OCI-LY1 (cell line): ENCODE results near the gene DDX46.

ENCODE experiments used
- H2AFZ ChIP-seq: fragments of 200-600 bp; sonication (generic), shearing (Covaris generic); 2 replicates; pipeline ENCODE4 v1.6.0; 2014; ENCODE audit warnings: antibody characterized with exemption, mild to moderate bottlenecking, low read length
- H3F3A ChIP-seq: fragments of 200-600 bp; sonication (generic), shearing (Covaris generic); 2 replicates; pipeline ENCODE4 v1.6.0; 2014; ENCODE audit warnings: mild to moderate bottlenecking, antibody characterized with exemption, low read length, moderate library complexity; ENCODE audit not compliant: insufficient read depth
- H3K27ac ChIP-seq: fragments of 200-600 bp; sonication (generic); 2 replicates; pipeline ENCODE4 v1.5.1; 2014; ENCODE audit warnings: low read length, mixed run types, mild to moderate bottlenecking, low read depth; ENCODE audit not compliant: poor library complexity, severe bottlenecking
- H3K27me3 ChIP-seq: fragments of 200-600 bp; sonication (generic); 2 replicates; pipeline ENCODE4 v1.6.0; 2014; ENCODE audit warnings: antibody characterized with exemption, mild to moderate bottlenecking, low read length, moderate library complexity; ENCODE audit not compliant: insufficient read depth
- H3K36me3 ChIP-seq: fragments of 200-600 bp; sonication (generic); 2 replicates; pipeline ENCODE4 v1.6.1; 2014; ENCODE audit warnings: mild to moderate bottlenecking, antibody characterized with exemption, low read length, moderate library complexity, mixed read lengths; ENCODE audit not compliant: insufficient read depth
- H3K4me1 ChIP-seq: fragments of 200-600 bp; sonication (generic); 2 replicates; pipeline ENCODE4 v1.5.1; 2014; ENCODE audit warnings: mild to moderate bottlenecking, low read length, moderate library complexity; ENCODE audit not compliant: insufficient read depth, severe bottlenecking
- H3K4me2 ChIP-seq: fragments of 200-600 bp; sonication (generic), shearing (Covaris generic); 2 replicates; pipeline ENCODE4 v1.6.1; 2014; ENCODE audit warnings: low read length
- H3K4me3 ChIP-seq: fragments of 200-600 bp; sonication (generic); 2 replicates; pipeline ENCODE4 v1.5.1; 2014; ENCODE audit warnings: low read length, low read depth, mild to moderate bottlenecking, mixed read lengths; ENCODE audit not compliant: poor library complexity, severe bottlenecking
- H3K79me2 ChIP-seq: fragments of 200-600 bp; shearing (Covaris generic); 2 replicates; pipeline ENCODE4 v1.6.1; 2016; ENCODE audit warnings: mixed run types, low read length, mixed read lengths; ENCODE audit not compliant: insufficient read depth
- H3K9ac ChIP-seq: fragments of 200-600 bp; sonication (generic), shearing (Covaris generic); 2 replicates; pipeline ENCODE4 v1.6.1; 2014; ENCODE audit warnings: mild to moderate bottlenecking, low read length, mixed read lengths
- H3K9me2 ChIP-seq: fragments of 200-600 bp; sonication (generic), shearing (Covaris generic); 2 replicates; pipeline ENCODE4 v1.6.1; 2014; ENCODE audit warnings: low read depth, mild to moderate bottlenecking, low read length, mixed read lengths
- H3K9me3 ChIP-seq: fragments of 200-600 bp; shearing (Covaris generic); 2 replicates; pipeline ENCODE4 v1.6.1; 2014; ENCODE audit warnings: low read length, mixed read lengths
- H4K20me1 ChIP-seq: fragments of 200-600 bp; sonication (generic), shearing (Covaris generic); 2 replicates; pipeline ENCODE4 v1.6.0; 2016; ENCODE audit warnings: mild to moderate bottlenecking, low read length; ENCODE audit not compliant: insufficient read depth
- CTCF ChIP-seq: fragments of 200-600 bp; sonication (generic), shearing (Covaris generic); IDR thresholded peaks from 2 replicates; pipeline ENCODE4 v1.5.1; 2017; ENCODE audit warnings: mild to moderate bottlenecking, antibody characterized with exemption, low read length, moderate library complexity, mixed read lengths
- EZH2 ChIP-seq: fragments of 200-600 bp; sonication (generic), shearing (Covaris generic); IDR thresholded peaks from 2 replicates; pipeline ENCODE4 v1.8.0; 2017; ENCODE audit warnings: borderline replicate concordance, mixed run types, mild to moderate bottlenecking, antibody characterized with exemption, low read length, moderate library complexity, mixed read lengths

The DDX46 gene

GRCh38 chr5:134724872-134725271 is 33.7 kb upstream of the DDX46 start:
- Histone ChIP-seq H3K9me3 (no peaks in the 10 kb centered on the region), H3F3A (peaks cover 5% of the 10 kb centered on the region; the same call in 1 of the 2 replicates), H3K9me2 (no peaks in the 10 kb centered on the region), H3K79me2 (no peaks in the 10 kb centered on the region), H3K27me3 (no peaks in the 10 kb centered on the region), H3K27ac (no peak overlapping the region), H3K36me3 (peaks cover 40% of the 10 kb centered on the region), H3K4me2 (no peak overlapping the region), H4K20me1 (no peaks in the 10 kb centered on the region), H3K4me3 (no peak overlapping the region), H3K9ac (no peak overlapping the region), H2AFZ (no peak overlapping the region), H3K4me1 (no peaks in the 10 kb centered on the region)
- no peak for TF ChIP-seq CTCF
- no peak for TF ChIP-seq EZH2

- Histone ChIP-seq H3K9me3 (no peaks in the 10 kb centered on the region), H3K27me3 (no peaks in the 10 kb centered on the region), H4K20me1 (no peaks in the 10 kb centered on the region), H3K9me2 (no peaks in the 10 kb centered on the region), H3K4me1 (peaks cover 26% of the 10 kb centered on the region), H3K36me3 (no peaks in the 10 kb centered on the region), H3K9ac (no peak overlapping the region), H2AFZ (no peak overlapping the region), H3K27ac (no peak overlapping the region), H3F3A (peaks cover 11% of the 10 kb centered on the region), H3K79me2 (no peaks in the 10 kb centered on the region), H3K4me2 (no peak overlapping the region), H3K4me3 (no peak overlapping the region)
- no peak for TF ChIP-seq CTCF
- TF ChIP-seq EZH2: no peak
Measured at GRCh38 chr5:134732819-134733218, 25.8 kb upstream of the DDX46 start.

- TF ChIP-seq EZH2 (no peak), CTCF (no peak)
- Histone ChIP-seq H3K27me3 (no peaks in the 10 kb centered on the region), H3K9me3 (no peaks in the 10 kb centered on the region), H3K79me2 (peaks cover 15% of the 10 kb centered on the region), H3K4me3 (no peak overlapping the region), H3K9me2 (no peaks in the 10 kb centered on the region), H3F3A (peaks cover 11% of the 10 kb centered on the region), H3K27ac (no peak overlapping the region), H2AFZ (no peak overlapping the region), H4K20me1 (no peaks in the 10 kb centered on the region), H3K9ac (no peak overlapping the region), H3K4me1 (peaks cover 40% of the 10 kb centered on the region), H3K4me2 (no peak overlapping the region), H3K36me3 (no peaks in the 10 kb centered on the region)
Measured at GRCh38 chr5:134735243-134735642, 23.3 kb upstream of the DDX46 start.
